Endothelial cell (in vitro differentiated cells): ENCODE data around the gene RAB9B. TPM values are rescaled to one million over a fixed set of nuclear protein-coding genes. Genes with fewer than 3 reads are reported as not detected.
A peak's percentile ranks its signal among the peaks of the same experiment; 100 is the strongest.
"Not testable (repeated sequence)": the region's sequence is repeated elsewhere in the genome, so short reads cannot be mapped to it uniquely, and the experiment has no call there.

Source experiments
- DNase-seq: peaks from one replicate; pipeline ENCODE4 v3.0.0; 2021; ENCODE audit warnings: low spot score
- H3K27ac Mint-ChIP-seq: one replicate; pipeline ENCODE4 v1.8.0; 2021; ENCODE audit warnings: mixed read lengths, inconsistent platforms; ENCODE audit not compliant: unreplicated experiment
- H3K27me3 Mint-ChIP-seq: one replicate; pipeline ENCODE4 v1.8.0; 2021; ENCODE audit warnings: mild to moderate bottlenecking, moderate library complexity, mixed read lengths, inconsistent platforms; ENCODE audit not compliant: unreplicated experiment
- H3K36me3 Mint-ChIP-seq: one replicate; pipeline ENCODE4 v1.8.0; 2021; ENCODE audit warnings: mild to moderate bottlenecking, low read depth, mixed read lengths, inconsistent platforms; ENCODE audit not compliant: unreplicated experiment
- H3K4me1 Mint-ChIP-seq: one replicate; pipeline ENCODE4 v1.8.0; 2021; ENCODE audit warnings: mild to moderate bottlenecking, mixed read lengths, inconsistent platforms; ENCODE audit not compliant: unreplicated experiment
- H3K4me3 Mint-ChIP-seq: one replicate; pipeline ENCODE4 v1.8.0; 2021; ENCODE audit warnings: mild to moderate bottlenecking, mixed read lengths, inconsistent platforms; ENCODE audit not compliant: unreplicated experiment
- H3K9me3 Mint-ChIP-seq: one replicate; pipeline ENCODE4 v1.8.0; 2021; ENCODE audit warnings: mixed read lengths, inconsistent platforms; ENCODE audit not compliant: unreplicated experiment
- total RNA-seq: library from RNA; stranded (reverse); fragmentation: NEBNext Ultra II Directional; extraction: Animal tissue kit (Norgen Biotek cat#: 25700); gene quantifications from one replicate; pipeline ENCODE4 v1.2.1, GENCODE V29; 2021; ENCODE audit not compliant: unreplicated experiment
- TF ChIP-seq, protein P1 (sequence below): fragments of 200-600 bp; sonication (generic); IDR thresholded peaks from one replicate; pipeline ENCODE4 v1.5.0; 2021; ENCODE audit warnings: antibody characterized with exemption; ENCODE audit not compliant: unreplicated experiment

RAB9B gene
- total RNA-seq, 1 donor from 2014 or later, result 2.3 TPM

- Mint-ChIP-seq H3K36me3 (no peaks in the 10 kb centered on the region), H3K27me3 (peaks cover 1% of the 10 kb centered on the region), H3K4me3 (no peak overlapping the region), H3K9me3 (no peaks in the 10 kb centered on the region), H3K4me1 (peaks cover 10% of the 10 kb centered on the region), H3K27ac (no peak overlapping the region)
- DNase-seq, result peak; percentile 27
- TF ChIP-seq, protein P1, sequence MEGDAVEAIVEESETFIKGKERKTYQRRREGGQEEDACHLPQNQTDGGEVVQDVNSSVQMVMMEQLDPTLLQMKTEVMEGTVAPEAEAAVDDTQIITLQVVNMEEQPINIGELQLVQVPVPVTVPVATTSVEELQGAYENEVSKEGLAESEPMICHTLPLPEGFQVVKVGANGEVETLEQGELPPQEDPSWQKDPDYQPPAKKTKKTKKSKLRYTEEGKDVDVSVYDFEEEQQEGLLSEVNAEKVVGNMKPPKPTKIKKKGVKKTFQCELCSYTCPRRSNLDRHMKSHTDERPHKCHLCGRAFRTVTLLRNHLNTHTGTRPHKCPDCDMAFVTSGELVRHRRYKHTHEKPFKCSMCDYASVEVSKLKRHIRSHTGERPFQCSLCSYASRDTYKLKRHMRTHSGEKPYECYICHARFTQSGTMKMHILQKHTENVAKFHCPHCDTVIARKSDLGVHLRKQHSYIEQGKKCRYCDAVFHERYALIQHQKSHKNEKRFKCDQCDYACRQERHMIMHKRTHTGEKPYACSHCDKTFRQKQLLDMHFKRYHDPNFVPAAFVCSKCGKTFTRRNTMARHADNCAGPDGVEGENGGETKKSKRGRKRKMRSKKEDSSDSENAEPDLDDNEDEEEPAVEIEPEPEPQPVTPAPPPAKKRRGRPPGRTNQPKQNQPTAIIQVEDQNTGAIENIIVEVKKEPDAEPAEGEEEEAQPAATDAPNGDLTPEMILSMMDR, result peak; percentile 86
These were observed 14.6 kb downstream of the RAB9B start for GRCh38 chrX:103817502-103817901.

DNA sequence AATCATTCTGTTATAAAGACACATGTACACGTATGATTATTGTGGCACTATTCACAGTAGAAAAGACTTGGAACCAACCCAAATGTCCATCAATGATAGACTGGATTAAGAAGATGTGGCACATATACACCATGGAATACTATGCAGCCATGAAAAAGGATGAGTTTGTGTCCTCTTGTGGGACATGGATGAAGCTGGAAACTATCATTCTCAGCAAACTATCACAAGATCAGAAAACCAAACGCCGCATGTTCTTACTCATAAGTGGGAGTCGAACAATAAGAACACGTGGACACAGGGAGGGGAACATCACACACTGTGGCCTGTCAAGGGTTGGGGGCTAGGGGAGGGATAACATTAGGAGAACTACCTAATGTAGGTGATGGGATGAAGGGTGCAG, 15.0 kb downstream of the RAB9B start:
- peaks cover 14% of the 10 kb centered on the region for H3K4me1 Mint-ChIP-seq
- DNase-seq, H3K4me3 Mint-ChIP-seq, H3K9me3 Mint-ChIP-seq, H3K27ac Mint-ChIP-seq, H3K27me3 Mint-ChIP-seq, H3K36me3 Mint-ChIP-seq: not testable (repeated sequence)

GRCh38 chrX:103811858-103812257, 20.2 kb downstream of the RAB9B start:
- H3K4me3 Mint-ChIP-seq, result no peak overlapping the region
- peak overlapping the region; percentile 72 for H3K27ac Mint-ChIP-seq
- TF ChIP-seq, protein P1, result no peak
- no peaks in the 10 kb centered on the region for H3K9me3 Mint-ChIP-seq
- H3K27me3 Mint-ChIP-seq, result peaks cover 1% of the 10 kb centered on the region
- peaks cover 30% of the 10 kb centered on the region for H3K4me1 Mint-ChIP-seq
- DNase-seq, result no peak
- H3K36me3 Mint-ChIP-seq, result no peaks in the 10 kb centered on the region

DNA sequence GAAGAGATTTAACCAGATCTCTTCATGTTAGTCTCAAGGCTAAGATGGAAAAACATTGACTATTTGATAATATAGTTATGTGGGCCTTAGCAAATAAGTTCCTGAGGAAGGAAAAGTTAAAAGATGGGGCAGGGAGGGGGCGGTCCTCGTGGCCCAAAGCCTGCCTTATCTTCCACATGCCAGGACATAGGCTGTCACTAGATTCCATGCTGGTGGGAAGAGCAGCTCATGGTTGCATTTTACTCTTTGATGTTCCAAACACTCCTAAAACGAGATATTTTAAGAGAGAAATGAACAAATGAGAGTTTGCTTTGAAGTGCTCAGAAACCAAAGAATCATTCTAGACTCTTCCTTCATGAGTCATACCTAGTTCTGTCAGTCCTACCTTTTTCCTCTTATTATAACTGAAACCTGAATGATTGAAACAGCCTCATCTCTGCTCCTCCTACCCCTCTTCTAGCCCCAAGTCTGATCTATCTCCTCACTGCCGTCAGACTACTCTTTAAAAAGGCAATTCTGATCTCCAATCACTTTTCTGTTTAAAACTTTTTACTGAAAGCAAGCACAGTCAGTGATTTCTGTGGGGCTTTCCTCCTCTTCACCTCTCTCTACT, 25.1 kb downstream of the RAB9B start:
- Mint-ChIP-seq H3K4me3 (no peak overlapping the region), H3K36me3 (no peaks in the 10 kb centered on the region), H3K27ac (no peak overlapping the region), H3K4me1 (peaks cover 20% of the 10 kb centered on the region), H3K9me3 (no peaks in the 10 kb centered on the region), H3K27me3 (no peaks in the 10 kb centered on the region)
- TF ChIP-seq, protein P1, result no peak
- DNase-seq, result no peak

DNA sequence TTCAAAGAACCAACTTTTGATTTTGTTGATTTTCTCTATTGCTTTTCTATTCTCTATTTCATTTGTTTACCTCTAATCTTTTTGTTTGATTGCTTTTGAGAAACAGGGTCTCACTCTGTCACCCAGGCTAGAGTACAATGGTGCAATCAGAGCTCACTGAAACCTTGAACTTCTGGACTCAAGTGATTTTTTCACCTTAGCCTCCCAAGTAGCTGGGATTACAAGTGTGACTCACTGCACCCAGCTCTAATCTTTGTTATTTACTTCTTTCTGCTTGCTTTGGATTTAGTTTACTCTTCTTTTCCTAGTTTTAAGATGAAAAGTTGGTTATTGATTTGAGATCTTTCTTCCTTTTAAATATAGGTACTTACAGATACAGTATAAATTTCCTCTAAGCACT, 26.2 kb downstream of the RAB9B start:
- Mint-ChIP-seq H3K27ac (no peak overlapping the region), H3K27me3 (no peaks in the 10 kb centered on the region), H3K9me3 (no peaks in the 10 kb centered on the region), H3K4me1 (peaks cover 22% of the 10 kb centered on the region), H3K4me3 (no peak overlapping the region), H3K36me3 (no peaks in the 10 kb centered on the region)
- DNase-seq, result no peak
- TF ChIP-seq, protein P1, result no peak
